DMS153 treated with DMSO at 0.1 percent for 48 hours (cell line): Measurements from ENCODE around the gene TM9SF2.
"Not testable (repeated sequence)": the region's sequence is repeated elsewhere in the genome, so short reads cannot be mapped to it uniquely, and the experiment has no call there.

Experiments used
- DNase-seq: peaks from one replicate; lab custom pipeline; 2025; ENCODE audit not compliant: unreplicated experiment; lab: John Stamatoyannopoulos, UW

TM9SF2 gene

GRCh38 chr13:99491750-99492149 is 9.5 kb upstream of the TM9SF2 start:
- DNase-seq = not testable (repeated sequence)

DNA sequence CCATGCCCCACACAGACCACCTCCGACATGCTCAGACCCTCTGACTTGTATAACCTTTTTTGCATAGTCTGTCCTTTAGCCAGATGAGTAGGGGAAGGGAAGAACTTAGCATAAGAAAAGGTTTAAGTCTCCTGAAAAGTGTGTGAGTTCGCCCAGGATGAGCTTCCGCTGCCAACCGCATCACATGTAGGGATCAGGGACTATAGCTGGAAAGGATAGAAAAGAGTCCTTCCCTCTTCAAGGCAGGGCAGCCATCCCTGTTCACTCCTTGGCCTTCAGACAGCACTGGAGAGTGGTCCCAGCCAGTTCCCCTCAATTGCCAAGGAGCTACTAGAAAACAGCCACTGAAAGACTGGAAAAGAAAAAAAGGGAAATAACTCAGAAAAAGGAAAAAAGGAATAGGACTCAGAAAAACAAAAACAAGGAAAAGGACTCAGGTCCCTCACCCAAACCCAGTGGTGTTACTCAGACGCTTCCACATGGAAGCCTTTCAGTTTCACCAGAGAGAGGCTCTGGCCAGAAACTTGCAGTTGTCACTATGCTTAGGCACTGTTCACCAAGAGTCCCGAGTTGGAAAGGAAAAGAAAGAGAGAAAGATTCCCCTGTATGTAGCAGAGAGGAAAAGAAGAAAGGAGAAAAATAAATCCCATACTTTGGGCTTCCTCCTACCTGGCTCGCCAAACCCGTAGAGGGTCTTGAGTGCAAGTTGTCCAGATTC is 5.6 kb upstream of the TM9SF2 start:
- DNase-seq = no peak

DNA sequence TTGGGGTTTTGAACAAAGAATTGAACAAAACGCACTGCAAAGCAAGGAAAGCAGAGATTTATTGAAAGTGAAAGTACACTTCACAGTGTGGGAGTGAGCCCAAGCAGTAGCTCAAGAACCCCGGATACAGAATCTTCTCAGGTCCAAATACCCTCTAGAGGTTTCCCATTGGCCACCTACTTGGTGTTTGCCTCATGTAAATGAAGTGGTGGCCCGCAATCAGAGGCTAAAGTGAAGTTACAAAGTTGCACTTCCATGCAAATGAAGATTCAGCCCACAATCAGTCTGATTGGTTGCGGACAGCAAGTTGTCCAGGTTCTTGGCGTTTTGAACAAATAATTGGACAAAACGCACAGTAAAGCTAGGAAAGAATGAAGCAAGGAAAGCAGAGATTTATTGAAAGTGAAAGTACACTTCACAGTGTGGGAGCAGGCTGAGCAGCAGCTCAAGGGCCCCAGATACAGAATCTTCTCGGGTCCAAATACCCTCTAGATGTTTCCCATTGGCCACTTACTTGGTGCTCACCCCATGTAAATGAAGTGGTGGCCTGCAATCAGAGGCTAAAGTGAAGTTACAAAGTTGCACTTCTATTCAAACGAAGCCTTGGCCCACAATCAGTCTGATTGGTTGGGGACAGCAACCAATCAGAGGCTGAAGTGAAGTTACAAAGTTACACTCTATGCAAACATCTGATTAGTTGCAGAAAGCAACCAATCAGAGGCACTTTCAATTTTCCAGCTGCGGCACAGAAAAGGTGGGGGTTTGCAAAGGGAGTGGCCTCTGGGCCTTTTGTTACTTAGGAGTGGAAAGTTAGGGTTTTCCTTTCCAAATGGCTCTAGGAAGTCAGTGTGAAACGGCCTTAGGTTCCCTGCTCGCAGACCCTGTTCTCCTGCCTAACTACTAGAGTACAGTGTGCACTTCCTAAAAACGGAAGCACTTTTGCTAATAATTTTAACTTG is 4.8 kb upstream of the TM9SF2 start:
- DNase-seq = no peak

- DNase-seq = peak; percentile 97
Observed at GRCh38 chr13:99498171-99499161, 2.8 kb upstream of the TM9SF2 start.

GRCh38 chr13:99500839-99501183 is 461 bp upstream of the TM9SF2 start:
- no peak for DNase-seq

DNA sequence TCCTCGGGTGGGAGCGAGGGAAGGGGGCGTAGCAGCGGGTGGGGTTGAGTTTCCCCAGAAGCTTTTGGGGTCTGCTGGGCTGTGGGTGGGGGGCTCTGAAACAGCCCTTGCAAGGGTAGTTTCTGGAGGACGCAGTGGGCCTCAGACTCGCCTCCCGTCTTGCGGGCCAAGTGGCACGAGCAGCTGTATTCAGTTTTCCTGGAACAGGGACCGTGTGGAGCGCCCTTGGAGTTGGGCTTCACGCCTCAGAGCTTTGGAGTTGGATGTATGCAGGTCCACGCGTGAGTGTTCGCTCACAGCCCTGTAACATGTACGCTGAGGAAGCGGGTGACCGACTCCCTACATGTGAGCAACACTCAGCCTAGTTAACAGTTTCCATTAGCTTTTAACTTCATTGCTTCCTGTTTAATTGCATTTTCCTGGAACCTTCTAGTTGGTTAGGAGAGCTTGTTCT is 603 bp downstream of the TM9SF2 start:
- no peak for DNase-seq

GRCh38 chr13:99505814-99506269 is 4.6 kb downstream of the TM9SF2 start:
- no peak for DNase-seq

GRCh38 chr13:99506634-99507033 is 5.4 kb downstream of the TM9SF2 start:
- no peak for DNase-seq

DNA sequence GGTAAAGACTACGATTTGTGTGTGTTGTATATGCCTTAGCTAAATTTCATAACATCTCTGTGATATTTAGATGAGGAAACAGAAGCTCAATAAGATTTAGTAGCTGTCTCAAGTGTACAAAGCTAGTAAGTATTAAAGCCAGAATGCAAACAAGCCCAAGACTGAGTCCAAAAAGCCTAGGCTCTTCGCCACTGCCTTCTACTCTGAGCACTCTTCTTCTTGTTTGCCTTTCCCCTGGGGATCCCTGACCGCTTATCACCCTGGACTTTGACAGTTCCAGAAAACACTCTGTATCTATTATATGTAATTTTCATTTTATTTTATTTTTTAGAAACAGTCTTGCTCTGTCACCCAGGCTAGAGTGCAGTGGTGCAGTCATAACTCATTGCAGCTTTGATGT is 5.8 kb downstream of the TM9SF2 start:
- DNase-seq = no peak

GRCh38 chr13:99507551-99507950 is 6.3 kb downstream of the TM9SF2 start:
- DNase-seq = no peak

- DNase-seq = no peak
Observed at GRCh38 chr13:99507986-99508385, 6.7 kb downstream of the TM9SF2 start.

- no peak for DNase-seq
Observed at GRCh38 chr13:99509479-99509878, 8.2 kb downstream of the TM9SF2 start.

GRCh38 chr13:99514801-99515200 is 13.5 kb downstream of the TM9SF2 start:
- no peak for DNase-seq

DNA sequence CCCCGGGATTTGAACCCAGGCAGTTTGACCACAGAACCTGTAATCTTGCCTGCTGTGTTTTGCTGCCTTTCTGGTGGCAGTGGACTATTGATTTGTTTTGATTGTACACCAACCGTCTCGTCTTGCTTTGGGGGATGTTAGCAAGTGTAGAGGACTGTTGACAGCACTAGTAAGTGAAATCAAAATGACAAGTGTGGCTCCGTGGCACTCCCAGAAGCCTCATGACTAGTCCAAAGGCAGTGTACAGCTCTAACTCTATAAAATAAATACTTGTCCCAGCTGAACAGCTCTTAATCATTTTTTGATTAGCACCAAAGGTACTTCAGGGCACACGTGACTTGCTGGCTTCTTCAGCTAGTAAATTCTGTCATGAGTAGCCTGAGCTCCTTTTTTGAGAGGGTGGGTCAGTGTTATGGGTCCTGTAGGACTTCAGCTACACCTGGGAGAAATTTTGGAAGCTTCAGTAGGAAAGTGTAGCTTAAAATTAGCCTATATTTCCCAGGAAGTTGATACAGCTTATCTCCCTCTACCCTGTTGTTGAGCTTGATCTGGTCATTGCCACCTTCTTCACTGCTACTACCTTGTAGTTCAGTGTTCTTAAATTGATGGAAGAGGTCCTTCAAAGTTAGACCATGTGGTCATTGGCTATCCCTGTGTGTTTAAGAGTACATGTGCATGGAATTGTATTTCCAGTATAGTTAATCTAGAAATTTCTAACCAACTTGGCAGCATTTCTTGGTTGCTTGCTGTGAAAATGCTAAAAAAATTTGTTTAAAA is 15.1 kb downstream of the TM9SF2 start:
- no peak for DNase-seq

- no peak for DNase-seq
Observed at GRCh38 chr13:99517577-99517976, 16.3 kb downstream of the TM9SF2 start.

DNA sequence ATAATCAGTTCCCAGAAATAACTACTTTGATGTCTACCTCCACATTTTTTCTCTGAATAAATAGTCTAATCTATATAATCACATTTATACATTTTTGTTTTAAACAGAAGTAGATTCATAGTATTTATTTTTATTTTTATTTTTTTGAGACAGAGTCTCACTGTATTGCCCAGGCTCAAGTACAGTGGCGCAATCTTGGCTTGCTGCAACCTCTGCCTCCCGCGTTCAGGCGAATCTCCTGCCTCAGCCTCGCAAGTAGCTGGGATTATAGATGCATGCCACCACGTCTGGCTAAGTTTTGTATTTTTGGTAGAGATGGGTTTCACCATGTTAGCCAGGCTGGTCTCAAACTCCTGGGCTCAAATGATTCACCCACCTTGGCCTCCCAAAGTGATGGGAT is 16.7 kb downstream of the TM9SF2 start:
- DNase-seq = no peak

GRCh38 chr13:99522298-99522697 is 21.0 kb downstream of the TM9SF2 start:
- DNase-seq = no peak

- no peak for DNase-seq
Observed at GRCh38 chr13:99523838-99524237, 22.6 kb downstream of the TM9SF2 start.

DNA sequence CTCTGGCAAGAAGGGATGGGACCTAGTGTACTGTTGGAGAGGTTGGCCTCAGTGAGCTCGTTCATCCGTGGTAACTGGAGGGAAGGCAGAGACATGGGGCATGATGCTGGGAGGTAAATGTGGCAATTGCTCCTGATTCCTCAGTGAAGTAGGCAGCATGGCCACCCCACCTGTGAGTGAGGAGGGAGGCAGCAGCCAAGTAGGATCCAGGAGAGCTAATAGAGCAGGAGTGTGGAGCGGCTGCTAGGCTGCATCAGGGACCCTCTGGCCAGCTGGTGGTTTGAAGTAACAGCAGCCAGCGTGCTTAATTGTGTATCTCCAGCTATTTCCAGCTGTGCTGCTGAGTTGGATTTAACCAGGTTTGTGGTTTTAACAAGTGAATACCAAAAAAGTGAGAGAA is 24.7 kb downstream of the TM9SF2 start:
- no peak for DNase-seq

- DNase-seq = no peak
Observed at GRCh38 chr13:99526549-99526948, 25.3 kb downstream of the TM9SF2 start.
